ENCODE results near the gene NFIA. TPM values are rescaled to one million over a fixed set of nuclear protein-coding genes. Genes with fewer than 3 reads are reported as not detected.

The NFIA gene
- total and polyA plus RNA-seq, 2 of the 13 experiments (the other 11 are each of a cell fraction or from before 2014, with no cell fraction given), result 14.7 to 28.5 TPM

DNA sequence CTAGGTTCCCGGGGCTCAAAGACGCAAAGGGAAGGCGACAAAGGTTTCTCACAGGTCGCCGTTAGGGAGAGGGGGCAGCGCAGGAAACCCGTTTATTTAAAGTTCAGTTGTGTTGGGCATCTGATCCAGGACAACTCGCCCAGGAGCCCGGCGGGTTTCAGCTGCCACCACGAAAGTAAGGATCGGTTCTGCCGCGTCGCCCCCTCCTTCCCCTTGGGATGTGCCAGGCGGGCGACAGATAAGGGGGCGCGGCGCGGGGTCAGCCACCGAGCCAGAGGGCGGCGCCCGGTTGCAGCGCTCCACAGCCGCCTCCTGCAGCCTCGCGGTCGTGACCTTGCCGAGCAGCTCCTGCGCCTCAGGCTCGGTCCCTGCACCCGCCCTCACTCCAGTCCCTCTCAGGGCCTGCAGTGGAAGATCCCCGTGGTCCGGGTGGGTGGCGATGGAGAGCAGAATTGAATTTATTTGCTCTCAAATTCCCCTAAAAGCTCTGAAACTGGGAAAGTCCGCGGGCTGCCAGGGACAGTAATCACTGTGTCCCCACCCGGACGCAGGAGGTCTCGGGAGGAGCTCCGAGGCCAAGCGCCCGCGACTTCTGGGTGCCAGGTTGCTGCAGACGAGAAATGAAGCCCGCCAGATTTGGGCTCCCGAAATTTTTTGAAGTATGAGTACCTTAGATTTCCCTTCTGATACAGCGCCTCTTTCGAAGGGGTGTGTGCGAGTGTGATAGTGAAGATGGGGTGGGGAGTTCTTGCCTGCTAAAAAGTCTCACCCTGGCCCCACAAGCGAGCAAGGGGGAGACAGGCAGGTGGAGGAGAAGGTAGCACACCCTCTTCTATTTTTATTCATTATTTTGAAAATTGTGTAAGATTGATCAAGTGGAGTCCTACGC, 28.4 kb upstream of the NFIA start (continued):
- TF ChIP-seq ESRRA (CRISPR knock-in tag; IDR thresholded peaks at IDR 0.05; ENCODE audit: low read depth), result 0 out of 2 replicates have a peak, but pooled peaks have one; percentile 62
- TF ChIP-seq, protein P1, sequence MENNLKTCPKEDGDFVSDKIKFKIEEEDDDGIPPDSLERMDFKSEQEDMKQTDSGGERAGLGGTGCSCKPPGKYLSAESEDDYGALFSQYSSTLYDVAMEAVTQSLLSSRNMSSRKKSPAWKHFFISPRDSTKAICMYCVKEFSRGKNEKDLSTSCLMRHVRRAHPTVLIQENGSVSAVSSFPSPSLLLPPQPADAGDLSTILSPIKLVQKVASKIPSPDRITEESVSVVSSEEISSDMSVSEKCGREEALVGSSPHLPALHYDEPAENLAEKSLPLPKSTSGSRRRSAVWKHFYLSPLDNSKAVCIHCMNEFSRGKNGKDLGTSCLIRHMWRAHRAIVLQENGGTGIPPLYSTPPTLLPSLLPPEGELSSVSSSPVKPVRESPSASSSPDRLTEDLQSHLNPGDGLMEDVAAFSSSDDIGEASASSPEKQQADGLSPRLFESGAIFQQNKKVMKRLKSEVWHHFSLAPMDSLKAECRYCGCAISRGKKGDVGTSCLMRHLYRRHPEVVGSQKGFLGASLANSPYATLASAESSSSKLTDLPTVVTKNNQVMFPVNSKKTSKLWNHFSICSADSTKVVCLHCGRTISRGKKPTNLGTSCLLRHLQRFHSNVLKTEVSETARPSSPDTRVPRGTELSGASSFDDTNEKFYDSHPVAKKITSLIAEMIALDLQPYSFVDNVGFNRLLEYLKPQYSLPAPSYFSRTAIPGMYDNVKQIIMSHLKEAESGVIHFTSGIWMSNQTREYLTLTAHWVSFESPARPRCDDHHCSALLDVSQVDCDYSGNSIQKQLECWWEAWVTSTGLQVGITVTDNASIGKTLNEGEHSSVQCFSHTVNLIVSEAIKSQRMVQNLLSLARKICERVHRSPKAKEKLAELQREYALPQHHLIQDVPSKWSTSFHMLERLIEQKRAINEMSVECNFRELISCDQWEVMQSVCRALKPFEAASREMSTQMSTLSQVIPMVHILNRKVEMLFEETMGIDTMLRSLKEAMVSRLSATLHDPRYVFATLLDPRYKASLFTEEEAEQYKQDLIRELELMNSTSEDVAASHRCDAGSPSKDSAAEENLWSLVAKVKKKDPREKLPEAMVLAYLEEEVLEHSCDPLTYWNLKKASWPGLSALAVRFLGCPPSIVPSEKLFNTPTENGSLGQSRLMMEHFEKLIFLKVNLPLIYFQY (CRISPR knock-in tag; IDR thresholded peaks at IDR 0.05; ENCODE audit: borderline replicate concordance), result 0 out of 2 replicates have a peak, but pooled peaks have one; percentile 17
- no peak for TF ChIP-seq SP2 (CRISPR knock-in tag; IDR thresholded peaks at IDR 0.05)
- no peak for TF ChIP-seq KLF9 (CRISPR knock-in tag; IDR thresholded peaks at IDR 0.05; ENCODE audit: low read depth)
- TF ChIP-seq SNAPC5 (CRISPR knock-in tag; IDR thresholded peaks at IDR 0.05; ENCODE audit: borderline replicate concordance), result no peak
- TF ChIP-seq, protein P2, sequence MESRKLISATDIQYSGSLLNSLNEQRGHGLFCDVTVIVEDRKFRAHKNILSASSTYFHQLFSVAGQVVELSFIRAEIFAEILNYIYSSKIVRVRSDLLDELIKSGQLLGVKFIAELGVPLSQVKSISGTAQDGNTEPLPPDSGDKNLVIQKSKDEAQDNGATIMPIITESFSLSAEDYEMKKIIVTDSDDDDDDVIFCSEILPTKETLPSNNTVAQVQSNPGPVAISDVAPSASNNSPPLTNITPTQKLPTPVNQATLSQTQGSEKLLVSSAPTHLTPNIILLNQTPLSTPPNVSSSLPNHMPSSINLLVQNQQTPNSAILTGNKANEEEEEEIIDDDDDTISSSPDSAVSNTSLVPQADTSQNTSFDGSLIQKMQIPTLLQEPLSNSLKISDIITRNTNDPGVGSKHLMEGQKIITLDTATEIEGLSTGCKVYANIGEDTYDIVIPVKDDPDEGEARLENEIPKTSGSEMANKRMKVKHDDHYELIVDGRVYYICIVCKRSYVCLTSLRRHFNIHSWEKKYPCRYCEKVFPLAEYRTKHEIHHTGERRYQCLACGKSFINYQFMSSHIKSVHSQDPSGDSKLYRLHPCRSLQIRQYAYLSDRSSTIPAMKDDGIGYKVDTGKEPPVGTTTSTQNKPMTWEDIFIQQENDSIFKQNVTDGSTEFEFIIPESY (CRISPR knock-in tag; IDR thresholded peaks at IDR 0.05), result no peak
- TF ChIP-seq ZNF775 (CRISPR knock-in tag; IDR thresholded peaks at IDR 0.05; ENCODE audit: borderline replicate concordance), result no peak
- TF ChIP-seq SP1 (IDR thresholded peaks at IDR 0.05), result no peak
- TF ChIP-seq SP1 (CRISPR knock-in tag; IDR thresholded peaks at IDR 0.05), result no peak
- TF ChIP-seq ZNF563 (CRISPR knock-in tag; IDR thresholded peaks at IDR 0.05), result no peak
- no peak for TF ChIP-seq ZBTB20 (CRISPR knock-in tag; IDR thresholded peaks at IDR 0.05; ENCODE audit: borderline replicate concordance, low read depth)
- no peak for TF ChIP-seq TGIF2 (CRISPR knock-in tag; IDR thresholded peaks at IDR 0.05)
- no peak for TF ChIP-seq JARID2 (CRISPR knock-in tag; IDR thresholded peaks at IDR 0.05; ENCODE audit: insufficient replicate concordance)
- TF ChIP-seq BHLHE40 (IDR thresholded peaks at IDR 0.05; ENCODE audit: low read length), result no peak
- TF ChIP-seq, protein P3, sequence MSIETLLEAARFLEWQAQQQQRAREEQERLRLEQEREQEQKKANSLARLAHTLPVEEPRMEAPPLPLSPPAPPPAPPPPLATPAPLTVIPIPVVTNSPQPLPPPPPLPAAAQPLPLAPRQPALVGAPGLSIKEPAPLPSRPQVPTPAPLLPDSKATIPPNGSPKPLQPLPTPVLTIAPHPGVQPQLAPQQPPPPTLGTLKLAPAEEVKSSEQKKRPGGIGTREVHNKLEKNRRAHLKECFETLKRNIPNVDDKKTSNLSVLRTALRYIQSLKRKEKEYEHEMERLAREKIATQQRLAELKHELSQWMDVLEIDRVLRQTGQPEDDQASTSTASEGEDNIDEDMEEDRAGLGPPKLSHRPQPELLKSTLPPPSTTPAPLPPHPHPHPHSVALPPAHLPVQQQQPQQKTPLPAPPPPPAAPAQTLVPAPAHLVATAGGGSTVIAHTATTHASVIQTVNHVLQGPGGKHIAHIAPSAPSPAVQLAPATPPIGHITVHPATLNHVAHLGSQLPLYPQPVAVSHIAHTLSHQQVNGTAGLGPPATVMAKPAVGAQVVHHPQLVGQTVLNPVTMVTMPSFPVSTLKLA (IDR thresholded peaks at IDR 0.05), result no peak
- TF ChIP-seq AKAP8 (CRISPR knock-in tag; IDR thresholded peaks at IDR 0.05), result no peak
- no peak for TF ChIP-seq ZNF12 (CRISPR knock-in tag; IDR thresholded peaks at IDR 0.05)
- no peak for TF ChIP-seq ATF7 (IDR thresholded peaks at IDR 0.05)
- TF ChIP-seq ATF7 (CRISPR knock-in tag; IDR thresholded peaks at IDR 0.05), result no peak
- no peak for TF ChIP-seq ZBTB42 (CRISPR knock-in tag; IDR thresholded peaks at IDR 0.05)
- no peak for TF ChIP-seq MATR3 (CRISPR knock-in tag; IDR thresholded peaks at IDR 0.05)
